ENCODE results near the gene AQP3.

The AQP3 gene

DNA sequence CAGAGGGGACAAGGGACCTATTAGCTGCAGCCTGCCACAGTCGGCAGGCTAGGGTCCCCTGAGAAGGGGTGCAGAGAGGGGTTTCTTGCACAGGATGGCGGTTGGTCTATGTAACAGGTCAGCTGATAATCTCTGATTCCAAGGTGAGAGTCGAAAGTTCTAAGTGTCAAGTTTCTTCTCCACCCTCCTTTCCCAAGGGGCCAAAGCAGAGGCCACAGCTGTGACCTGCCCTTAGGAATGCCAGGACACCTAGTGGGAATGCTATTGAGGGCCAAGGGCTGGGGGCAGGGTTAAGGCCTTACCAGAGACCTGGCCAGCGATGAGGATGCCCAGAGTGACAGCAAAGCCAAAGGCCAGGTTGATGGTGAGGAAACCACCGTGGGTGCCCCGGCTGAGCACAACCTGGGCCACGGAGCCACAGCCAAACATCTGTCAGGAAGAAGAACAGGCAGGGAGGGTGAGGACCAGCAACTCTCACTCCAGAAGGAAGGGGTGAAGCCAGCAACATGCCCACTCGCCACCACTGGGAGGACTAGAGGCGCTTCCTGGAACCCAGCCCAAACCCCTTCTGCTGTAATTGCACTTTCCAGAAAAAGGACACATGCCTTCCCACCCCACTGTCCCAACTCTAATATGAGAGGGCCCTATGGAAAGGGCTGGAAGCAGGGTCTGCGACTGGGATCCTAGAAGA lies 3.8 kb downstream of the AQP3 start:
- H3K4me3 ChIP-seq (ENCODE audit: control insufficient read depth in 1 of 7, extremely low read depth in 1 of 7, insufficient read depth in 4 of 7, low read depth in 2 of 7, low read length in 6 of 7): no peak overlapping the region
- peaks cover 3 to 42% (median 28%) of the 10 kb centered on the region in 4 experiments for H3K4me1 ChIP-seq (ENCODE audit: control extremely low read depth in 1 of 4, control insufficient read depth in 4 of 4, insufficient read depth in 4 of 4, low read length in 3 of 4)
- POLR2A ChIA-PET: interaction anchor here (0.5 kb wide), 1 partner anchor 11 kb away, joined by 4 read pairs; no protein-coding TSS in a partner anchor
- CTCF ChIA-PET: interaction anchor here (1.1 to 3.9 kb wide), 2 partner anchors 8 to 9 kb away, joined by 3 to 23 read pairs; no protein-coding TSS in a partner anchor
- DNase-seq: peak in 2 of 3 donors; percentile 15 to 19
- H3K36me3 ChIP-seq (ENCODE audit: control insufficient read depth in 4 of 4, insufficient read depth in 4 of 4, low read length in 3 of 4): no peaks in the 10 kb centered on the region
- 79% methylated on average over 8 of the region's 10 CpGs for WGBS (ENCODE audit: insufficient coverage)
- H3K27me3 ChIP-seq (replicated peaks in 2 of 5; ENCODE audit: control insufficient read depth in 4 of 5, insufficient read depth in 5 of 5, low read length in 4 of 5): peaks cover 0 to 4% (median 4%) of the 10 kb centered on the region in 5 experiments
- no peak overlapping the region for H3K27ac ChIP-seq (ENCODE audit: insufficient read depth in 1 of 2, low read depth in 1 of 2, low read length in 2 of 2, poor library complexity in 1 of 2, severe bottlenecking in 2 of 2)
- H3K9me3 ChIP-seq (ENCODE audit: control extremely low read depth in 1 of 5, control insufficient read depth in 4 of 5, insufficient read depth in 2 of 5, low read depth in 1 of 5, low read length in 4 of 5): no peaks in the 10 kb centered on the region

DNA sequence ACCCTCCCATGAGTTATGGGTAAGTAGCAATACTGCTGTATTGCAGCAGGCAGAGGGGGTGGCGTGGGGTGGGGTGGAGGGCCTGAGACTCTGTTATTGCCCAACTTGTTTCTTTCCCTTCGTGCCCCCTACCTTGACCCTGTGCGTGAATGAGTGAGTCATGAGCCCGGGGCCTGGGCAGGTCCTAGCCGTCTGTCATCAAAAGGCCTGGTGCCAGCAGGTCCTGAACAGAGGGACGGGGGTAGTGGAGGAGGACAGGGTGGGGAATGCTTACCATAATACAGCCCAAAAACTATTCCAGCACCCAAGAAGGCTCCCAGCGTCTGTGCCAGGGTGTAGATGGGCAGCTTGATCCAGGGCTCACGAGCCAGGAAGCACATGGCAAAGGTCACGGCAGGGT lies 4.3 kb downstream of the AQP3 start:
- 99% methylated on average over 5 of the region's 9 CpGs for WGBS (ENCODE audit: insufficient coverage)
- ChIA-PET CTCF (interaction anchor here (1.4 to 3.9 kb wide), 2 partner anchors 9 to 21 kb away, joined by 4 to 23 read pairs; no protein-coding TSS in a partner anchor), POLR2A (no interaction called here)
- Histone ChIP-seq H3K27ac (ENCODE audit: insufficient read depth in 1 of 2, low read depth in 1 of 2, low read length in 2 of 2, poor library complexity in 1 of 2, severe bottlenecking in 2 of 2) (no peak overlapping the region), H3K36me3 (ENCODE audit: control insufficient read depth in 4 of 4, insufficient read depth in 4 of 4, low read length in 3 of 4) (no peaks in the 10 kb centered on the region), H3K4me1 (ENCODE audit: control extremely low read depth in 1 of 4, control insufficient read depth in 4 of 4, insufficient read depth in 4 of 4, low read length in 3 of 4) (peaks cover 3 to 39% (median 26%) of the 10 kb centered on the region in 4 experiments), H3K9me3 (ENCODE audit: control extremely low read depth in 1 of 5, control insufficient read depth in 4 of 5, insufficient read depth in 2 of 5, low read depth in 1 of 5, low read length in 4 of 5) (no peaks in the 10 kb centered on the region), H3K4me3 (ENCODE audit: control insufficient read depth in 1 of 7, extremely low read depth in 1 of 7, insufficient read depth in 4 of 7, low read depth in 2 of 7, low read length in 6 of 7) (no peak overlapping the region), H3K27me3 (replicated peaks in 2 of 5; ENCODE audit: control insufficient read depth in 4 of 5, insufficient read depth in 5 of 5, low read length in 4 of 5) (peaks cover 0 to 3% (median 1%) of the 10 kb centered on the region in 5 experiments)
- DNase-seq: no peak

DNA sequence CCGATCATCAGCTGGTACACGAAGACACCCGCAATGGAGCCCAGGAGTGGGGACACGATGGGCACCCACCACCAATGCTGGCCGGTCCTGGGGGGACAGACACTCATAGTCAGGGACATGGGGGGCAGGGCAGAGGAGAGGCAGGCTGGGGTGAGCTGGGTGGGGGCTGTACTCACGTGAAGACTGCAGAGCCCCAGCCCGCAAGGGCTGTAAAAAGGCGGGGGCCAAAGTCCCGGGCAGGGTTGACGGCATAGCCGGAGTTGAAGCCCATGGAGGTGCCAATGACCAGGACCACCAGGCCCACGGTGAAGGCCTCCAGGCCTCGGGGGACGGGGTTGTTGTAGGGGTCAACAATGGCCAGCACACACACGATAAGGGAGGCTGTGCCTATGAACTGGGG lies 5.3 kb downstream of the AQP3 start:
- Histone ChIP-seq H3K9me3 (ENCODE audit: control extremely low read depth in 1 of 5, control insufficient read depth in 4 of 5, insufficient read depth in 2 of 5, low read depth in 1 of 5, low read length in 4 of 5) (no peaks in the 10 kb centered on the region), H3K36me3 (ENCODE audit: control insufficient read depth in 4 of 4, insufficient read depth in 4 of 4, low read length in 3 of 4) (no peaks in the 10 kb centered on the region), H3K4me1 (ENCODE audit: control extremely low read depth in 1 of 4, control insufficient read depth in 4 of 4, insufficient read depth in 4 of 4, low read length in 3 of 4) (peaks cover 3 to 34% (median 19%) of the 10 kb centered on the region in 4 experiments), H3K4me3 (ENCODE audit: control insufficient read depth in 1 of 7, extremely low read depth in 1 of 7, insufficient read depth in 4 of 7, low read depth in 2 of 7, low read length in 6 of 7) (no peak overlapping the region), H3K27me3 (replicated peaks in 2 of 5; ENCODE audit: control insufficient read depth in 4 of 5, insufficient read depth in 5 of 5, low read length in 4 of 5) (no peaks in the 10 kb centered on the region), H3K27ac (ENCODE audit: insufficient read depth in 1 of 2, low read depth in 1 of 2, low read length in 2 of 2, poor library complexity in 1 of 2, severe bottlenecking in 2 of 2) (no peak overlapping the region)
- 96% methylated on average over 13 of the region's 15 CpGs for WGBS (ENCODE audit: insufficient coverage)
- no peak for DNase-seq
- CTCF ChIA-PET: interaction anchor here (1.2 to 3.9 kb wide), 3 partner anchors 10 to 26 kb away, joined by 4 to 23 read pairs (median 4); no protein-coding TSS in a partner anchor
- POLR2A ChIA-PET: interaction anchor here (0.6 kb wide), 1 partner anchor 8 kb away, joined by 4 read pairs; no protein-coding TSS in a partner anchor

DNA sequence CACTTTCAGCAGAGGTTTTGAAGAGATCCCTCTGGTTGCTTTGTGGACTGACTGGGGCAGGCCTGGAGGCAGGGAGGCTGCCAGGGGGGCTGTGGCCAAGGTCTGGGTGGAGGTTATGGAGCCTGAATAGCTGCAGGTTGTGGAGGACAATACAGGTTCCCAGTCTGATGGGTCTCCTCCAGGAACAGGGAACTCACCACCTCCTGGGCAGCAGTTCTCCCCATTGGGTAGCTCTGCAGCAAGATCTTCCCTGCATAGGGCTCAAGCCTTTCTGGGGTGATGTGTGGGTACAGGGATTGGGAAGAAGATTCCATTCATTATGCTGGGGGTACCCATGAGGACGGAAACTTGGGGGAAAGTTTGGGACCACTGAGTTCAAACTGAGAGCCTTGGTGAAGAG lies 6.8 kb downstream of the AQP3 start:
- H3K4me1 ChIP-seq (ENCODE audit: control extremely low read depth in 1 of 4, control insufficient read depth in 4 of 4, insufficient read depth in 4 of 4, low read length in 3 of 4): peaks cover 0 to 22% (median 5%) of the 10 kb centered on the region in 4 experiments
- CTCF ChIA-PET: interaction anchor here (1.0 to 1.8 kb wide), 3 partner anchors 12 to 66 kb away, joined by 4 read pairs; no protein-coding TSS in a partner anchor
- POLR2A ChIA-PET: no interaction called here

DNA sequence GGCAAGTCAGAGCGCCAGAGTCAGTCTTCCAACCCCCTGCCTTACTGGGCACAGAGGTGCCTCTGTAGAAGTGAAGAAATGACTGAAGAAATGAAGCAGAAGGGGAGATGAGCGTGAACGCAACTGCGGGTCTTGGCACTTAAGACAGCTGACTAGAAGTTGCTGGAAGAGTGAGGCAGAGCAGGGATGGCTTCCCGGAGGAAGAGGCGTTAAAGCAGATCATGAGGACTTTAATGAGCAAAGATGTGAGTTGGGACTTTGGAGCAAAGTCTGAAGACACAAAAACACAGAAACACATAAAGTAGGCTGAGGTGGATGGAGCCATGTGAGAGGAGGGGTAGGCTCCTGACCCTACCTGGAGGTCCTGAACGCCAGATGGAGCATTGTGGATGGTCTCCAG lies 7.2 kb downstream of the AQP3 start:
- ChIA-PET CTCF (interaction anchor here (1.0 to 2.3 kb wide), 4 partner anchors 9 to 66 kb away, joined by 4 to 14 read pairs (median 4); no protein-coding TSS in a partner anchor), POLR2A (no interaction called here)
- WGBS (ENCODE audit: insufficient coverage): 98% methylated on average over 6 of the region's 7 CpGs
- Histone ChIP-seq H3K27me3 (replicated peaks in 2 of 5; ENCODE audit: control insufficient read depth in 4 of 5, insufficient read depth in 5 of 5, low read length in 4 of 5) (no peaks in the 10 kb centered on the region), H3K36me3 (ENCODE audit: control insufficient read depth in 4 of 4, insufficient read depth in 4 of 4, low read length in 3 of 4) (no peaks in the 10 kb centered on the region), H3K27ac (ENCODE audit: insufficient read depth in 1 of 2, low read depth in 1 of 2, low read length in 2 of 2, poor library complexity in 1 of 2, severe bottlenecking in 2 of 2) (no peak overlapping the region), H3K4me3 (ENCODE audit: control insufficient read depth in 1 of 7, extremely low read depth in 1 of 7, insufficient read depth in 4 of 7, low read depth in 2 of 7, low read length in 6 of 7) (no peak overlapping the region), H3K9me3 (ENCODE audit: control extremely low read depth in 1 of 5, control insufficient read depth in 4 of 5, insufficient read depth in 2 of 5, low read depth in 1 of 5, low read length in 4 of 5) (no peaks in the 10 kb centered on the region), H3K4me1 (ENCODE audit: control extremely low read depth in 1 of 4, control insufficient read depth in 4 of 4, insufficient read depth in 4 of 4, low read length in 3 of 4) (peaks cover 0 to 18% (median 2%) of the 10 kb centered on the region in 4 experiments)
- DNase-seq: no peak

More for the DNA sequence above, 6.8 kb downstream of the AQP3 start:
- no peak for DNase-seq
- no peaks in the 10 kb centered on the region for H3K27me3 ChIP-seq (replicated peaks in 2 of 5; ENCODE audit: control insufficient read depth in 4 of 5, insufficient read depth in 5 of 5, low read length in 4 of 5)
- H3K27ac ChIP-seq (ENCODE audit: insufficient read depth in 1 of 2, low read depth in 1 of 2, low read length in 2 of 2, poor library complexity in 1 of 2, severe bottlenecking in 2 of 2): no peak overlapping the region
- no peak overlapping the region for H3K4me3 ChIP-seq (ENCODE audit: control insufficient read depth in 1 of 7, extremely low read depth in 1 of 7, insufficient read depth in 4 of 7, low read depth in 2 of 7, low read length in 6 of 7)
- no peaks in the 10 kb centered on the region for H3K9me3 ChIP-seq (ENCODE audit: control extremely low read depth in 1 of 5, control insufficient read depth in 4 of 5, insufficient read depth in 2 of 5, low read depth in 1 of 5, low read length in 4 of 5)
- WGBS (ENCODE audit: insufficient coverage): no CpG with 5 or more reads among the region's 1 CpG
- no peaks in the 10 kb centered on the region for H3K36me3 ChIP-seq (ENCODE audit: control insufficient read depth in 4 of 4, insufficient read depth in 4 of 4, low read length in 3 of 4)

DNA sequence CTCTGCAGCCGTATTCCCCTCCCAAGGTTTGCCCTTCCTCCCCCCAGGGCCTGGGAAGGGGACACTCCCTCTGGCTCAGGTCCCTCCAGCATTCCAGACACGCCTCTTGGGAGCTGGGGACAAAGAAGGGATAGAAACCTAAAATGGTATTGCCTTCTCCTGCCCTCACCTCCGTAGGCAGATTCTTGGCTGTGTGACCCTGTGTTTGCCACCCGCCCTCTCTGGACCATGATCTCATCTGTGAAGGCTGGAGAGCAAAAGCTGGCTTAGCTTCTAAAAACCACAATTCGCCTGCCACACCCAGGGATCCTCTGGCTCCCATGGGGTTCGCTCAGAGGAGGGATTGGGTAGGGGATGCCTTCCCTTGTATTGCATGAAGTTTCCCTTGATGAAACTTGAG lies 7.7 kb downstream of the AQP3 start:
- Histone ChIP-seq H3K27ac (ENCODE audit: insufficient read depth in 1 of 2, low read depth in 1 of 2, low read length in 2 of 2, poor library complexity in 1 of 2, severe bottlenecking in 2 of 2) (no peak overlapping the region), H3K27me3 (replicated peaks in 2 of 5; ENCODE audit: control insufficient read depth in 4 of 5, insufficient read depth in 5 of 5, low read length in 4 of 5) (no peaks in the 10 kb centered on the region), H3K4me3 (ENCODE audit: control insufficient read depth in 1 of 7, extremely low read depth in 1 of 7, insufficient read depth in 4 of 7, low read depth in 2 of 7, low read length in 6 of 7) (no peak overlapping the region), H3K9me3 (ENCODE audit: control extremely low read depth in 1 of 5, control insufficient read depth in 4 of 5, insufficient read depth in 2 of 5, low read depth in 1 of 5, low read length in 4 of 5) (no peaks in the 10 kb centered on the region), H3K36me3 (ENCODE audit: control insufficient read depth in 4 of 4, insufficient read depth in 4 of 4, low read length in 3 of 4) (no peaks in the 10 kb centered on the region), H3K4me1 (ENCODE audit: control extremely low read depth in 1 of 4, control insufficient read depth in 4 of 4, insufficient read depth in 4 of 4, low read length in 3 of 4) (peaks cover 0 to 16% (median 1%) of the 10 kb centered on the region in 4 experiments)
- no peak for DNase-seq
- WGBS (ENCODE audit: insufficient coverage): 94% methylated on average over 6 of the region's 6 CpGs
- ChIA-PET POLR2A (no interaction called here), CTCF (interaction anchor here (1.0 to 2.3 kb wide), 4 partner anchors 10 to 65 kb away, joined by 4 to 14 read pairs (median 4); no protein-coding TSS in a partner anchor)
